Esophagus muscularis mucosa (tissue), 4 donors: Measurements from ENCODE around the gene SDC4. TPM values are rescaled to one million over a fixed set of nuclear protein-coding genes. Genes with fewer than 3 reads are reported as not detected.

Source experiments
- DNase-seq: peaks from one replicate; pipeline ENCODE4 v3.0.0-alpha.2; 2017; ENCODE audit errors: extremely low spot score
- H3K27ac ChIP-seq, 4 donors: fragments of 200-600 bp; sonication (generic); replicated peaks in 1 of 4; 1 replicate in 3 of 4; 2 replicates in 1 of 4; pipeline ENCODE4 v1.5.1; 2016 to 2019; ENCODE audit warnings: mild to moderate bottlenecking in 1 of 4
- H3K27me3 ChIP-seq, 4 donors: fragments of 200-600 bp; sonication (generic); one replicate each; pipeline versions ENCODE4 v1.5.1 to v1.6.0; 2016 to 2019
- H3K36me3 ChIP-seq, 4 donors: fragments of 200-600 bp; sonication (generic); one replicate each; pipeline ENCODE4 v1.5.1; 2016 to 2019
- H3K4me1 ChIP-seq, 4 donors: fragments of 200-600 bp; sonication (generic); one replicate each; pipeline ENCODE4 v1.5.1; 2016 to 2019
- H3K4me3 ChIP-seq, 4 donors: fragments of 200-600 bp; sonication (generic); 1 replicate in 2 of 4; 2 replicates in 2 of 4; pipeline ENCODE4 v1.5.1; 2016 to 2019; ENCODE audit warnings: mild to moderate bottlenecking in 4 of 4, moderate library complexity in 1 of 4
- H3K9me3 ChIP-seq, 4 donors: fragments of 200-600 bp; sonication (generic); 1 replicate in 3 of 4; 2 replicates in 1 of 4; pipeline ENCODE4 v1.5.1; 2016 to 2019
- CTCF ChIP-seq, 3 experiments: fragments of 200-600 bp in 2 of 3; fragments of 450-650 bp in 1 of 3; sonication (generic) in 2 of 3; IDR thresholded peaks; one replicate each; pipeline ENCODE4 v1.5.1; 2017 to 2019; ENCODE audit warnings: antibody characterized with exemption in 3 of 3, mild to moderate bottlenecking in 2 of 3, moderate library complexity in 1 of 3
- EP300 ChIP-seq: sonication (generic); formaldehyde crosslinking; IDR thresholded peaks from one replicate; pipeline ENCODE4 v1.6.1; 2017; ENCODE audit warnings: antibody characterized with exemption
- POLR2A ChIP-seq: fragments of 450-650 bp; IDR thresholded peaks from one replicate; pipeline ENCODE4 v1.6.1; 2017; ENCODE audit warnings: antibody characterized with exemption, moderate library complexity, mild to moderate bottlenecking, low read depth
- POLR2AphosphoS5 ChIP-seq, 2 donors: sonication (generic); formaldehyde crosslinking; IDR thresholded peaks; one replicate each; pipeline ENCODE4 v1.6.1; 2017; ENCODE audit warnings: antibody characterized with exemption in 2 of 2
- WGBS: methylation state at CpG from one replicate; pipeline ENCODE4 v1.1.5; 2018; 5-methylcytosine and 5-hydroxymethylcytosine counted together
- intact Hi-C: fragments of 100-400 bp; cut with DNase I; formaldehyde crosslinking; loops from one replicate; pipeline ENCODE4 v1.15.1; 2023
- total RNA-seq, 4 donors: library from RNA; depleted of rRNA; stranded (reverse); fragments of >200 nt; gene quantifications; one replicate each; pipeline versions ENCODE4 v1.1.0 to v1.2.1, GENCODE V29; 2016

SDC4 gene
- total RNA-seq, 4 donors from 2014 or later = 61.9 to 177 (median 72.2) TPM

DNA sequence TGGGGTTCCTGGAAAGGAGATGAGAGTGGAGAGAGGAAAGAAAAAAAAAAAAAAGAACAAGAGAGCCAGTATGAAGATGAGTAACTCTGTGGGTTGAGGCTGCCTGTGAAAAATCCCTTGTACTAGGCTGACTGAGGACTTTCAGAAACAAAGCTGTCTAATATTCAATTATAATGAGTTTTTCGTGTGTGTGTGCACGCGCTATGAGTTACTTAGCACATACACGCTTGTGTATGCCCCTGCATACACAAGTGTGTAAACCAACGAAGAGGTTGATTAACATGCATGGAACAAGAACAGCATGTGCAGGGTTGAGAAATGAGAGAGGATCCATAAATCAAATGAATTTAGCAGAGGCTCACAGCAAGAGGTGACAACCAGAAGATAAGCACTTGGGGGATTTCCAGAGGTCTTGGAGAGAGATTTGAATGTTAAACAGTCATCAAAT lies 46.4 kb downstream of the SDC4 start:
- intact Hi-C loops = no loop called here
- H3K27ac ChIP-seq = no peak overlapping the region
- peaks cover 0 to 73% (median 12%) of the 10 kb centered on the region in 4 donors for H3K27me3 ChIP-seq
- no peak for DNase-seq
- no peaks in the 10 kb centered on the region for H3K36me3 ChIP-seq
- WGBS = 84% methylated on average over 5 of the region's 5 CpGs
- no peak for TF ChIP-seq CTCF (IDR thresholded peaks at IDR 0.05)
- TF ChIP-seq EP300 = no peak
- TF ChIP-seq POLR2AphosphoS5 (IDR thresholded peaks at IDR 0.05) = no peak
- no peak for TF ChIP-seq POLR2A
- H3K9me3 ChIP-seq = no peaks in the 10 kb centered on the region
- peaks cover 0 to 7% (median 6%) of the 10 kb centered on the region in 4 donors for H3K4me1 ChIP-seq
- no peak overlapping the region for H3K4me3 ChIP-seq

- no peaks in the 10 kb centered on the region for H3K4me1 ChIP-seq
- TF ChIP-seq EP300 (no peak), POLR2AphosphoS5 (IDR thresholded peaks at IDR 0.05) (no peak), POLR2A (no peak), CTCF (IDR thresholded peaks at IDR 0.05) (no peak)
- DNase-seq = no peak
- no peaks in the 10 kb centered on the region for H3K9me3 ChIP-seq
- H3K27me3 ChIP-seq = peaks cover 0 to 70% (median 9%) of the 10 kb centered on the region in 4 donors
- 50% methylated on average over 2 of the region's 4 CpGs for WGBS
- no peak overlapping the region for H3K27ac ChIP-seq
- intact Hi-C loops = no loop called here
- no peak overlapping the region for H3K4me3 ChIP-seq
- H3K36me3 ChIP-seq = no peaks in the 10 kb centered on the region
Observed at GRCh38 chr20:45300961-45301360, 47.3 kb downstream of the SDC4 start.

- DNase-seq = no peak
- Histone ChIP-seq H3K36me3 (no peaks in the 10 kb centered on the region), H3K4me3 (no peak overlapping the region), H3K9me3 (no peaks in the 10 kb centered on the region), H3K4me1 (no peaks in the 10 kb centered on the region), H3K27me3 (peaks cover 0 to 72% (median 8%) of the 10 kb centered on the region in 4 donors), H3K27ac (no peak overlapping the region)
- intact Hi-C loops = no loop called here
- WGBS = 93% methylated on average over 6 of the region's 6 CpGs
- no peak for TF ChIP-seq POLR2AphosphoS5 (IDR thresholded peaks at IDR 0.05)
- TF ChIP-seq EP300 = no peak
- TF ChIP-seq POLR2A = no peak
- no peak for TF ChIP-seq CTCF (IDR thresholded peaks at IDR 0.05)
Observed at GRCh38 chr20:45299786-45300185, 48.4 kb downstream of the SDC4 start.

- no peak for DNase-seq
- Histone ChIP-seq H3K4me3 (no peak overlapping the region), H3K9me3 (no peaks in the 10 kb centered on the region), H3K27ac (no peak overlapping the region), H3K36me3 (no peaks in the 10 kb centered on the region), H3K4me1 (peaks cover 11 to 13% (median 12%) of the 10 kb centered on the region in 4 donors), H3K27me3 (peaks cover 0 to 68% (median 7%) of the 10 kb centered on the region in 4 donors)
- 87% methylated on average over 16 of the region's 52 CpGs for WGBS
- intact Hi-C loops = no loop called here
- TF ChIP-seq CTCF (IDR thresholded peaks at IDR 0.05) (no peak), POLR2A (no peak), POLR2AphosphoS5 (IDR thresholded peaks at IDR 0.05) (no peak), EP300 (no peak)
Observed at GRCh38 chr20:45297786-45298497, 50.3 kb downstream of the SDC4 start.

GRCh38 chr20:45294659-45295058 lies 53.6 kb downstream of the SDC4 start:
- Histone ChIP-seq H3K27ac (no peak overlapping the region), H3K27me3 (peaks cover 0 to 56% (median 8%) of the 10 kb centered on the region in 4 donors), H3K36me3 (no peaks in the 10 kb centered on the region), H3K4me1 (peaks cover 15 to 26% (median 22%) of the 10 kb centered on the region in 4 donors), H3K4me3 (no peak overlapping the region), H3K9me3 (no peaks in the 10 kb centered on the region)
- no peak for DNase-seq
- no peak for TF ChIP-seq POLR2A
- TF ChIP-seq POLR2AphosphoS5 (IDR thresholded peaks at IDR 0.05) = no peak
- no peak for TF ChIP-seq EP300
- TF ChIP-seq CTCF (IDR thresholded peaks at IDR 0.05) = no peak
- intact Hi-C loops = loop anchor here (5.0 kb wide), 1 partner anchor 252 kb away; no protein-coding TSS in a partner anchor
- 94% methylated on average over 1 of the region's 1 CpG for WGBS
